Stomach (tissue), 4 donors: Measurements from ENCODE around the gene TOX3.

Experiments used
- CTCF ChIP-seq, 7 experiments: fragments of 450-650 bp in 4 of 7; fragments of 200-600 bp in 3 of 7; sonication (generic) in 3 of 7; IDR thresholded peaks; one replicate each; pipeline ENCODE4 v1.5.1; 2016 to 2019; ENCODE audit warnings: antibody characterized with exemption in 7 of 7, control low read depth in 2 of 7, mild to moderate bottlenecking in 1 of 7
- POLR2AphosphoS5 ChIP-seq, 3 donors: sonication (generic); formaldehyde crosslinking; IDR thresholded peaks; one replicate each; pipeline ENCODE4 v1.6.1; 2016; ENCODE audit warnings: antibody characterized with exemption in 3 of 3

GRCh38 chr16:52496051-52496876, 50.7 kb downstream of the TOX3 start:
- no peak for TF ChIP-seq POLR2AphosphoS5 (IDR thresholded peaks at IDR 0.05)
- no peak for TF ChIP-seq CTCF (IDR thresholded peaks at IDR 0.05)
